Vagina (tissue), 2 donors: Measurements from ENCODE around the gene THBS3. TPM values are rescaled to one million over a fixed set of nuclear protein-coding genes. Genes with fewer than 3 reads are reported as not detected.
A peak's percentile ranks its signal among the peaks of the same experiment; 100 is the strongest.
"Not testable (repeated sequence)": the region's sequence is repeated elsewhere in the genome, so short reads cannot be mapped to it uniquely, and the experiment has no call there.

Experiments
- DNase-seq, 2 donors: peaks; one replicate each; pipeline ENCODE4 v3.0.0-alpha.2; 2017; ENCODE audit errors: extremely low spot score in 2 of 2
- H3K27ac ChIP-seq: fragments of 200-600 bp; sonication (generic); one replicate; pipeline ENCODE4 v1.5.1; 2019
- H3K27me3 ChIP-seq: fragments of 200-600 bp; sonication (generic); one replicate; pipeline ENCODE4 v1.5.1; 2019
- H3K36me3 ChIP-seq, 2 donors: fragments of 200-600 bp; sonication (generic); one replicate each; pipeline ENCODE4 v1.5.1; 2017 to 2019
- H3K4me1 ChIP-seq: fragments of 200-600 bp; sonication (generic); one replicate; pipeline ENCODE4 v1.5.1; 2019
- H3K4me3 ChIP-seq, 2 donors: fragments of 200-600 bp; sonication (generic); 1 replicate in 1 of 2; 2 replicates in 1 of 2; pipeline ENCODE4 v1.5.1; 2016 to 2019
- H3K9me3 ChIP-seq: fragments of 200-600 bp; sonication (generic); one replicate; pipeline ENCODE4 v1.5.1; 2019
- POLR2A ChIP-seq, 2 donors: fragments of 450-650 bp; IDR thresholded peaks; one replicate each; pipeline ENCODE4 v1.6.1; 2017; ENCODE audit warnings: antibody characterized with exemption in 2 of 2, mild to moderate bottlenecking in 2 of 2, moderate library complexity in 2 of 2
- POLR2AphosphoS5 ChIP-seq, 2 donors: sonication (generic); formaldehyde crosslinking; IDR thresholded peaks; one replicate each; pipeline ENCODE4 v1.9.0; 2017; ENCODE audit warnings: antibody characterized with exemption in 2 of 2, mild to moderate bottlenecking in 2 of 2, low read depth in 1 of 2; ENCODE audit not compliant: insufficient read depth in 1 of 2
- intact Hi-C: fragments of 100-400 bp; cut with DNase I; formaldehyde crosslinking; loops from one replicate; pipeline ENCODE4 v1.15.1; 2023
- total RNA-seq: library from RNA; depleted of rRNA; stranded (reverse); fragments of >200 nt; gene quantifications from one replicate; pipeline ENCODE4 v1.2.3, GENCODE V29; 2016
- TF ChIP-seq, protein P1 (sequence below), 3 experiments: fragments of 450-650 bp in 2 of 3; fragments of 200-600 bp in 1 of 3; sonication (generic) in 1 of 3; IDR thresholded peaks; one replicate each; pipeline ENCODE4 v1.5.1; 2017 to 2019; ENCODE audit warnings: antibody characterized with exemption in 3 of 3, mild to moderate bottlenecking in 2 of 3, moderate library complexity in 2 of 3

Gene THBS3
- total RNA-seq, 1 donor from 2014 or later, result 27.3 TPM

DNA sequence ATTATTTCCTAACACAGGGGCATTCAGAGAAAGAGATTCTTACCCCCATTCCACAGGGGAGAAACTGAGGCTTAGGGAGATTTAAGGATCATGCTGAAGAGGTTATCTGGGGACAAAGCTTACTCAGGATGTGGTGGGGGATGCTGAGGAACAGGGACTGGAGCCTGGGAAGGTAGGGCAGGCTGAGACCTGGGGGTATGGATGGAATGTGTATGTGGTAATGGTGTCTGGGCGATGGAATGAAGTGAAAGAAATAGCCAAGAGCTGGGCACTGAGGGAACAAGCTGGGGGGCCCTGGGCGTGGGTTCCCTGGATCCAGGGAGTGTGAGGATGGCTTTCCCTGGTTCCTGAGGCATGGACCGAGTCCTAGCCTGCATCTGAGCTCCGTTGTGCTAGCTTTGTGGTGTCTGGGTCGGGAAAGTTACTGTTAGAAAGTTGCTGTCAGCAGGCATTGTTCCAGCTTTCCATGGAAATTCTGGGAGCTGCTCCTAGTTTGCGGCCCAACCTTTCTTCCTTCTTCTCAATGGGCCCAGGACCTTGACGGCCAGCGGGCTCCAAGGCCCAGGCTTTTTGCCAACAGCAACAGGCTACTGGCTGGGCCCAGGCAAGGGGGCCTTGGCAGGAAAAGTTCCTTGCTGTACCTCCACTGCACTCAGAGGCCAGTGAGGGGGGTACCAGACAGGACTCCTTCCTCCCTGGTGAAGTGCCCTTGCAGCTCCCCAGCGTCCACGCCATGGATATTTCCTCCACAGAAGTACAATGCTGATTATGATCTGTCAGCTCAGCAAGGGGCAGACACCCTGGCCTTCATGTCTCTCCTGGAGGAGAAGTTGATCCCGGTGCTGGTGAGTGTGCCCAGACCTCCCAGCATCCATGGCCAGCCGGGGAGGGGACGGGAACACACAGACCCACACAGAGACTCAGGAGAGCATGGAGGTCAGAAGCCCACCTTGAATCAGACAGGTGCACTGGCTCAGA is 24.6 kb upstream of the THBS3 start:
- H3K27ac ChIP-seq, result peak overlapping the region; percentile 10
- intact Hi-C loops, result not testable (repeated sequence)

DNA sequence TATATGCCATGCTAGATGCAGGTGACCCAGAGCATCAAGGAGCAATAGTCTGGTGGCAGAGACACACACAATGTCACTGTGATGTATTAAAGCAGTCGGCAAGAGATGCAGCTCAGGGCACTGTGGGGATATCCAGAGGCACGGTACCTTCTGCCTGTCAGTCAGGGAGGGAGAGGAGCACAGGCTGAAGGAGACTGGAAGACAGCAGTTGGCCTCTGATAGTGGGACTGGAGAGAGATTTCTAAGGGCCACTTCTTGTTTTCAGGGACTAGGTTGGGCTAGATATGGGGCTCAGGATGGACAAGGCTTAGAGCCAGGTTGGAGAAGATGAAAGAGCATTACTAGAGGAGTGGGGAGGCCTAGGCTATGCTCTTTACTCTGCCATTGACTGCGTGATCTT is 23.6 kb upstream of the THBS3 start:
- H3K4me3 ChIP-seq, H3K36me3 ChIP-seq, H3K9me3 ChIP-seq, DNase-seq, H3K27ac ChIP-seq, intact Hi-C loops, H3K27me3 ChIP-seq: not testable (repeated sequence)
- peaks cover 19% of the 10 kb centered on the region for H3K4me1 ChIP-seq

More for the DNA sequence above, 24.6 kb upstream of the THBS3 start:
- not testable (repeated sequence) for H3K27me3 ChIP-seq, DNase-seq, H3K9me3 ChIP-seq, H3K4me3 ChIP-seq
- peaks cover 0 to 14% of the 10 kb centered on the region in 2 donors for H3K36me3 ChIP-seq
- peaks cover 11% of the 10 kb centered on the region for H3K4me1 ChIP-seq

DNA sequence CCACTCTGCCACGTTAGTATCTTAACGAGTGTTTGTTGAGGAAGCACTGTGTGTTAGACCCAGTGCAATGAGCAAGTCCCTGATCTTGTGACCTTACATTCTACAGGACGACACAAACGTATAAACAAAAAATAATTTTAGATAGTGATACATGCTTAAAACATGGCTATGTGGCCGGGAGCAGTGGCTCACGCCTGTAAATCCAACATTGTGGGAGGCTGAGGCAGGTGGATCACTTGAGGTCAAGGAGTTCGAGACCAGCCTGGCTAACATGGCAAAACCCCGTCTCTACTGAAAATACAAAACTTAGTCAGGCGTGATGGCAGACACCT is 20.4 kb upstream of the THBS3 start:
- Histone ChIP-seq H3K4me3 (peak overlapping the region; percentile 57 to 66), H3K4me1 (peaks cover 35% of the 10 kb centered on the region), H3K27ac (peak overlapping the region; percentile 79), H3K9me3 (no peaks in the 10 kb centered on the region), H3K36me3 (no peaks in the 10 kb centered on the region), H3K27me3 (no peaks in the 10 kb centered on the region)
- TF ChIP-seq, protein P1, sequence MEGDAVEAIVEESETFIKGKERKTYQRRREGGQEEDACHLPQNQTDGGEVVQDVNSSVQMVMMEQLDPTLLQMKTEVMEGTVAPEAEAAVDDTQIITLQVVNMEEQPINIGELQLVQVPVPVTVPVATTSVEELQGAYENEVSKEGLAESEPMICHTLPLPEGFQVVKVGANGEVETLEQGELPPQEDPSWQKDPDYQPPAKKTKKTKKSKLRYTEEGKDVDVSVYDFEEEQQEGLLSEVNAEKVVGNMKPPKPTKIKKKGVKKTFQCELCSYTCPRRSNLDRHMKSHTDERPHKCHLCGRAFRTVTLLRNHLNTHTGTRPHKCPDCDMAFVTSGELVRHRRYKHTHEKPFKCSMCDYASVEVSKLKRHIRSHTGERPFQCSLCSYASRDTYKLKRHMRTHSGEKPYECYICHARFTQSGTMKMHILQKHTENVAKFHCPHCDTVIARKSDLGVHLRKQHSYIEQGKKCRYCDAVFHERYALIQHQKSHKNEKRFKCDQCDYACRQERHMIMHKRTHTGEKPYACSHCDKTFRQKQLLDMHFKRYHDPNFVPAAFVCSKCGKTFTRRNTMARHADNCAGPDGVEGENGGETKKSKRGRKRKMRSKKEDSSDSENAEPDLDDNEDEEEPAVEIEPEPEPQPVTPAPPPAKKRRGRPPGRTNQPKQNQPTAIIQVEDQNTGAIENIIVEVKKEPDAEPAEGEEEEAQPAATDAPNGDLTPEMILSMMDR (IDR thresholded peaks at IDR 0.05), result no peak
- TF ChIP-seq POLR2A (IDR thresholded peaks at IDR 0.05), result no peak
- TF ChIP-seq POLR2AphosphoS5 (IDR thresholded peaks at IDR 0.05; ENCODE audit: insufficient read depth in 1 of 2, low read depth in 1 of 2), result no peak
- intact Hi-C loops, result loop anchor here (5.0 kb wide), 1 partner anchor 51 kb away; no protein-coding TSS in a partner anchor
- no peak for DNase-seq

DNA sequence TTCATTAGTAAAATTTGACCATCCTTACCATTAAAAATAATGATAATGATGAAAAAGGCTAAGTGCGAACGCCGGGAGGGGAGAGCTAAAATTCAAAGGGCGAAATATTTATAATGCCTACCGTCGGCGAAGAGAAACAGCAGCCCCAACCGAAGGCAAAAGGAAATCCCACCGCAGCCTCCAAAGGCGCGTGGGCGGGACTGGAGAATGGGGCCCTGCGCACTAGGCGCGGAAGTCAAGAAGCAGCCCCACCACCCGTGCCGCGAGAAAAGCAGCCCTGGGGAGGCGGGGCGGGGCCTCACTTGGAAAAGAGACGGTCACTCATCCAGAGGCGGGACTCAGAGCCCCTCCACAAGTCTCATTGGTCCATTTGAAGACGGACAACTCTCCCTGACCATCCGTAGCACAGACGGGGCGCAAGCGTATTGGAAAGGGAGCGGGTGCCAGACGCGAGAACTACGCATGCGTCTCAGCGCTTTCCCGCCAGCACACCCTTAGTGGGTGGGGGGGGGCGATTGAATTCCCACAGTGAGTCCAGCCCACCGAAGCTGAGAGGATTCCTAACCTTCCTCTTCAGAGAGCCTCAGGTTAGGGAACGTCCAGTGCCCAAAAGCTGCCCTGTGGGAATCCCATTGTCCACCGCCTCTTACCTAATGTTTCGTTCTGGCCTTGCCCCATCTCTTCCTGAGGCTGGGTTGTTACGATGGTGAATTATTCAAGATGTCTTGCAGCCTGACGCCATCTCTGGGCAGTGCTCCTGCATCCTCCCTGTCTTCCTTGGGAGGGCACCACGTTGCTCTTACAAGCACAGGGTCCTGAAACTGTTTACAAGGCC is 19.8 kb upstream of the THBS3 start:
- H3K27me3 ChIP-seq, result no peaks in the 10 kb centered on the region
- H3K27ac ChIP-seq, result peak overlapping the region; percentile 79
- intact Hi-C loops, result loop anchor here (1.0 to 5.0 kb wide), 2 partner anchors 33 to 50 kb away; no protein-coding TSS in a partner anchor
- peak; percentile 99 for DNase-seq
- TF ChIP-seq, protein P1 (IDR thresholded peaks at IDR 0.05), result peak in 1 of 3 experiments; percentile 3
- peak; percentile 94 to 95 for TF ChIP-seq POLR2AphosphoS5 (IDR thresholded peaks at IDR 0.05; ENCODE audit: insufficient read depth in 1 of 2, low read depth in 1 of 2)
- TF ChIP-seq POLR2A (IDR thresholded peaks at IDR 0.05), result peak in 1 of 2 donors; percentile 61
- H3K36me3 ChIP-seq, result no peaks in the 10 kb centered on the region
- no peaks in the 10 kb centered on the region for H3K9me3 ChIP-seq
- H3K4me3 ChIP-seq, result peak overlapping the region; percentile 57 to 66
- H3K4me1 ChIP-seq, result peaks cover 33% of the 10 kb centered on the region

DNA sequence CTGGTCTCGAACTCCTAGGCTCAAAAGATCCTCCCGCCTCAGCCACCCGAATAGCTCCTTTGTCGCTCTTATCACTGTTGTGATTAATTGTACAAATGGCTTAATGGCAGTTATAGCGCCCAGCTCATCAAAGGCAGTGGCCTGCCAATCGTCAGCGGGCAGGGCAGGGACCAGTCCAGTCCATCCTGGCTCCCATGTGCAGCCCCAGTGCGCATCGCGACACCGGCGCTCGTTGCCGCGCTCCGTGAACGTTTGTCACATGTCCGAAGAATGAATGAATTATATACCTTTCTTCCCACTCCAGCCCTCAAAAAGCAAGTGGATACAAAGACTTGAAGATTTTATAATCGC is 19.2 kb upstream of the THBS3 start:
- Histone ChIP-seq H3K27ac (peak overlapping the region; percentile 79), H3K36me3 (no peaks in the 10 kb centered on the region), H3K4me3 (peak overlapping the region; percentile 57 to 66), H3K27me3 (no peaks in the 10 kb centered on the region), H3K9me3 (no peaks in the 10 kb centered on the region), H3K4me1 (peaks cover 27% of the 10 kb centered on the region)
- no peak for DNase-seq
- TF ChIP-seq POLR2A (IDR thresholded peaks at IDR 0.05), result no peak
- TF ChIP-seq, protein P1 (IDR thresholded peaks at IDR 0.05), result peak in 1 of 3 experiments; percentile 4
- intact Hi-C loops, result loop anchor here (1.0 to 5.0 kb wide), 2 partner anchors 33 to 50 kb away; no protein-coding TSS in a partner anchor
